ENCODE results near the gene CRTC3. TPM values are rescaled to one million over a fixed set of nuclear protein-coding genes. Genes with fewer than 3 reads are reported as not detected.
"Not testable (repeated sequence)": the region's sequence is repeated elsewhere in the genome, so short reads cannot be mapped to it uniquely, and the experiment has no call there.

CRTC3 gene
- total and polyA plus RNA-seq, 2 of the 4 experiments (the other 2 are of a cell fraction), result 4.7 to 14.8 TPM

DNA sequence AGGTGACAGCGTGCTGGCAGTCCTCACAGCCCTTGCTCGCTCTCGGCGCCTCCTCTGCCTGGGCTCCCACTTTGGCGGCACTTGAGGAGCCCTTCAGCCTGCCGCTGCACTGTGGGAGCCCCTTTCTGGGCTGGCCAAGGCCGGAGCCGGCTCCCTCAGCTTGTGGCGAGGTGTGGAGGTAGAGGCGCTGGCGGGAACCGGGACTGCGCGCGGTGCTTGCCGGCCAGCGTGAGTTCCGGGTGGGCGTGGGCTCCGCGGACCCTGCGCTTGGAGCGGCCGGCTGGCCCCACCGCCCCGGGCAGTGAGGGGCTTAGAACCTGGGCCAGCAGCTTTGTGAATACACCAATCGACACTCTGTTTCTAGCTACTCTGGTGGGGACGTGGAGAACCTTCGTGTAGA, 18.9 kb upstream of the CRTC3 start:
- H3K4ac ChIP-seq (ENCODE audit: low read depth, low read length); H4K20me1 ChIP-seq (ENCODE audit: insufficient read depth, low read length); H3K27me3 ChIP-seq (ENCODE audit: control insufficient read depth, insufficient read depth, low read length); H3K23ac ChIP-seq (ENCODE audit: low read depth, low read length); ATAC-seq (ENCODE audit: low read depth); H3K79me1 ChIP-seq (ENCODE audit: low read depth in 1 of 2, low read length in 2 of 2); H3K4me3 ChIP-seq (ENCODE audit: insufficient read depth, low read depth, low read length); H2BK20ac ChIP-seq (ENCODE audit: low read depth, low read length); H3K9ac ChIP-seq (ENCODE audit: low read depth, low read length); H3K9me1 ChIP-seq (ENCODE audit: insufficient read depth, low read length); H3K56ac ChIP-seq (ENCODE audit: extremely low read depth, insufficient read depth, low read length); H4K91ac ChIP-seq (ENCODE audit: insufficient read depth, low read depth, low read length); POLR2A ChIA-PET (ENCODE audit: unreplicated experiment); in situ Hi-C loops (cut with MboI; ENCODE audit: low sequenced_read_pairs); H4K8ac ChIP-seq (ENCODE audit: low read depth in 2 of 2, low read length in 2 of 2); H2BK120ac ChIP-seq (ENCODE audit: low read depth, low read length); dilution Hi-C loops (cut with HindIII; ENCODE audit: low sequenced_read_pairs, unreplicated experiment); H3K4me2 ChIP-seq (ENCODE audit: low read depth, low read length); H3K18ac ChIP-seq (ENCODE audit: low read depth, low read length); H2AFZ ChIP-seq (replicated peaks; ENCODE audit: low read length, poor library complexity); intact Hi-C loops (cut with micrococcal nuclease); H3K9me3 ChIP-seq (ENCODE audit: control insufficient read depth, insufficient read depth, low read length); H2BK5ac ChIP-seq (ENCODE audit: low read depth, low read length, poor library complexity, severe bottlenecking); H3K27ac ChIP-seq (ENCODE audit: insufficient read depth, low read length); H4K5ac ChIP-seq (ENCODE audit: low read depth, low read length); H2AK9ac ChIP-seq (replicated peaks; ENCODE audit: low read depth, low read length, poor library complexity); H3K14ac ChIP-seq (replicated peaks; ENCODE audit: low read depth, low read length); H2AK5ac ChIP-seq (ENCODE audit: low read depth, low read length); H3K4me1 ChIP-seq (ENCODE audit: control insufficient read depth, insufficient read depth, low read length); BruUV-seq (replicated peaks); H3K36me3 ChIP-seq (ENCODE audit: control insufficient read depth, insufficient read depth, low read length); DNase-seq; H2BK15ac ChIP-seq (ENCODE audit: low read depth, low read length); CTCF ChIA-PET: not testable (repeated sequence)
- 95% methylated on average over 21 of the region's 29 CpGs; no CpG with 5 or more reads in 1 of the 2 experiments for WGBS, 2 experiments (ENCODE audit: extremely low coverage in 2 of 2, insufficient read length in 1 of 2)

DNA sequence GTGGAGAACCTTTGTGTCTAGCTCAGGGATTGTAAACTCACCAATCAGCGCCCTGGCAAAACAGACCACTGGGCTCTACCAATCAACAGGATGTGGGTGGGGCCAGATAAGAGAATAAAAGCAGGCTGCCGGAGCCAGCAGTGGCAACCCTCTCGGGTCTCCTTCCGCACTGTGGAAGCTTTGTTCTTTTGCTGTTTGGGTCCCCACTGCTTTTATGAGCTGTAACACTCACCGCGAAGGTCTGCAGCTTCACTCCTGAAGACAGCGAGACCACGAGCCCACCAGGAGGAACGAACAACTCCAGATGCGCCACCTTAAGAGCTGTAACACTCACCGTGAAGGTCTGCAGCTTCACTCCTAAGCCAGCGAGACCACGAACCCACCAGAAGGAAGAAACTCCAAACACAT, 18.5 kb upstream of the CRTC3 start:
- dilution Hi-C loops (cut with HindIII; ENCODE audit: low sequenced_read_pairs, unreplicated experiment); H3K4me3 ChIP-seq (ENCODE audit: insufficient read depth, low read depth, low read length); H2BK5ac ChIP-seq (ENCODE audit: low read depth, low read length, poor library complexity, severe bottlenecking); BruUV-seq (replicated peaks); H3K23ac ChIP-seq (ENCODE audit: low read depth, low read length); H3K18ac ChIP-seq (ENCODE audit: low read depth, low read length); POLR2A ChIA-PET (ENCODE audit: unreplicated experiment); H3K56ac ChIP-seq (ENCODE audit: extremely low read depth, insufficient read depth, low read length); H3K14ac ChIP-seq (replicated peaks; ENCODE audit: low read depth, low read length); H4K91ac ChIP-seq (ENCODE audit: insufficient read depth, low read depth, low read length); H2BK20ac ChIP-seq (ENCODE audit: low read depth, low read length); H3K9me1 ChIP-seq (ENCODE audit: insufficient read depth, low read length); H4K20me1 ChIP-seq (ENCODE audit: insufficient read depth, low read length); H2BK120ac ChIP-seq (ENCODE audit: low read depth, low read length); H3K4me1 ChIP-seq (ENCODE audit: control insufficient read depth, insufficient read depth, low read length); H2AK5ac ChIP-seq (ENCODE audit: low read depth, low read length); CTCF ChIA-PET; H3K4me2 ChIP-seq (ENCODE audit: low read depth, low read length); ATAC-seq (ENCODE audit: low read depth); H4K8ac ChIP-seq (ENCODE audit: low read depth in 2 of 2, low read length in 2 of 2); in situ Hi-C loops (cut with MboI; ENCODE audit: low sequenced_read_pairs); H3K36me3 ChIP-seq (ENCODE audit: control insufficient read depth, insufficient read depth, low read length); H2AFZ ChIP-seq (replicated peaks; ENCODE audit: low read length, poor library complexity); intact Hi-C loops (cut with micrococcal nuclease); H3K79me1 ChIP-seq (ENCODE audit: low read depth in 1 of 2, low read length in 2 of 2); H4K5ac ChIP-seq (ENCODE audit: low read depth, low read length); H3K9me3 ChIP-seq (ENCODE audit: control insufficient read depth, insufficient read depth, low read length); H2AK9ac ChIP-seq (replicated peaks; ENCODE audit: low read depth, low read length, poor library complexity); H3K9ac ChIP-seq (ENCODE audit: low read depth, low read length); DNase-seq; H3K27me3 ChIP-seq (ENCODE audit: control insufficient read depth, insufficient read depth, low read length); H3K27ac ChIP-seq (ENCODE audit: insufficient read depth, low read length); H2BK15ac ChIP-seq (ENCODE audit: low read depth, low read length); H3K4ac ChIP-seq (ENCODE audit: low read depth, low read length): not testable (repeated sequence)
- 80% methylated on average over 2 of the region's 13 CpGs; no CpG with 5 or more reads in 1 of the 2 experiments for WGBS, 2 experiments (ENCODE audit: extremely low coverage in 2 of 2, insufficient read length in 1 of 2)
